HG03196 (cell line): ENCODE data around the gene MAGEA12.
"Not testable (repeated sequence)": the region's sequence is repeated elsewhere in the genome, so short reads cannot be mapped to it uniquely, and the experiment has no call there.

Source experiments
- ATAC-seq: cut with Tn5 transposase; IDR thresholded peaks from one replicate; pipeline ENCODE4 v1.9.1; 2021; ENCODE audit not compliant: unreplicated experiment

MAGEA12 gene

GRCh38 chrX:152761582-152761981 is 28.0 kb downstream of the MAGEA12 start:
- ATAC-seq, result not testable (repeated sequence)

- ATAC-seq, result not testable (repeated sequence)
These were observed 33.0 kb downstream of the MAGEA12 start for GRCh38 chrX:152766562-152766961.

GRCh38 chrX:152769549-152770289 is 36.2 kb downstream of the MAGEA12 start, which contains the start of gene MAGEA6:
MAGEA6 (minus strand) TSS chrX:152769689; CDS start chrX:152767650, 2,039 bp downstream.
- not testable (repeated sequence) for ATAC-seq

GRCh38 chrX:152787062-152787461 is 53.5 kb downstream of the MAGEA12 start:
- peak; percentile 61 for ATAC-seq
